NB4 (cell line): ENCODE data around the gene REN.

Source experiments
- DNase-seq: peaks from one replicate; pipeline ENCODE4 v3.0.0; 2010; ENCODE audit warnings: low read depth
- H3K4me3 ChIP-seq: one replicate; pipeline ENCODE4 v1.5.1; 2011; ENCODE audit warnings: mild to moderate bottlenecking, low read depth, low read length, moderate library complexity
- CTCF ChIP-seq: IDR thresholded peaks from one replicate; pipeline ENCODE4 v1.5.1; 2012; ENCODE audit warnings: low read depth, low read length
- MAX ChIP-seq: IDR thresholded peaks from 2 replicates; pipeline ENCODE4 v1.6.1; 2011; ENCODE audit warnings: low read depth, low read length
- MYC ChIP-seq: IDR thresholded peaks from 2 replicates; pipeline ENCODE4 v1.6.1; 2011; ENCODE audit warnings: low read depth, low read length
- POLR2A ChIP-seq: IDR thresholded peaks from 2 replicates; pipeline ENCODE4 v1.6.1; 2011; ENCODE audit warnings: mild to moderate bottlenecking; ENCODE audit not compliant: insufficient read length; ENCODE audit errors: extremely low read depth

Gene REN

GRCh38 chr1:204107892-204108291, 58.2 kb downstream of the REN start:
- TF ChIP-seq CTCF = no peak
- no peak for TF ChIP-seq POLR2A
- TF ChIP-seq MAX = no peak
- no peak for TF ChIP-seq MYC
- no peak overlapping the region for H3K4me3 ChIP-seq
- no peak for DNase-seq

GRCh38 chr1:204106825-204107224, 59.3 kb downstream of the REN start:
- TF ChIP-seq MAX = no peak
- TF ChIP-seq POLR2A = no peak
- no peak for TF ChIP-seq MYC
- TF ChIP-seq CTCF = no peak
- no peak overlapping the region for H3K4me3 ChIP-seq
- DNase-seq = no peak

- DNase-seq = no peak
- H3K4me3 ChIP-seq = no peak overlapping the region
- no peak for TF ChIP-seq POLR2A
- no peak for TF ChIP-seq MAX
- TF ChIP-seq CTCF = no peak
- TF ChIP-seq MYC = no peak
Measured at GRCh38 chr1:204105131-204105515, 61.0 kb downstream of the REN start.
